ENCODE measurements around the gene CRIP3. TPM values are rescaled to one million over a fixed set of nuclear protein-coding genes. Genes with fewer than 3 reads are reported as not detected.

CRIP3 gene
- total and polyA plus RNA-seq, 2 of the 8 experiments (the other 6 are each of a cell fraction or from before 2014, with no cell fraction given), result 34.0 to 46.3 TPM

- TF ChIP-seq CHD7 (IDR thresholded peaks at IDR 0.05; ENCODE audit: insufficient replicate concordance, low read length) (no peak), BCL11A (IDR thresholded peaks at IDR 0.05; ENCODE audit: low read depth in 2 of 2, low read length in 2 of 2) (no peak), SIN3A (conservative IDR thresholded peaks at IDR 0.05 in 1 of 2, IDR thresholded peaks at IDR 0.05 in 1 of 2; ENCODE audit: low read depth in 1 of 2, low read length in 2 of 2) (no peak), RAD21 (IDR thresholded peaks at IDR 0.05 in 1 of 2, conservative IDR thresholded peaks at IDR 0.05 in 1 of 2; ENCODE audit: low read depth in 2 of 2, low read length in 2 of 2) (no peak), NANOG (IDR thresholded peaks at IDR 0.05; ENCODE audit: insufficient read depth, low read depth, low read length, poor library complexity, severe bottlenecking) (no peak), MAFK (IDR thresholded peaks at IDR 0.05; ENCODE audit: low read depth, low read length) (no peak), TCF12 (IDR thresholded peaks at IDR 0.05; ENCODE audit: low read depth, low read length) (no peak)
Measured at GRCh38 chr6:43260791-43261190, 47.8 kb downstream of the CRIP3 start (continued).
